ENCODE measurements around the gene SLC1A3. TPM values are rescaled to one million over a fixed set of nuclear protein-coding genes. Genes with fewer than 3 reads are reported as not detected.

The SLC1A3 gene
- total and polyA plus RNA-seq, 2 of the 4 experiments (the other 2 are of a cell fraction): 0.27 to 1.3 TPM

DNA sequence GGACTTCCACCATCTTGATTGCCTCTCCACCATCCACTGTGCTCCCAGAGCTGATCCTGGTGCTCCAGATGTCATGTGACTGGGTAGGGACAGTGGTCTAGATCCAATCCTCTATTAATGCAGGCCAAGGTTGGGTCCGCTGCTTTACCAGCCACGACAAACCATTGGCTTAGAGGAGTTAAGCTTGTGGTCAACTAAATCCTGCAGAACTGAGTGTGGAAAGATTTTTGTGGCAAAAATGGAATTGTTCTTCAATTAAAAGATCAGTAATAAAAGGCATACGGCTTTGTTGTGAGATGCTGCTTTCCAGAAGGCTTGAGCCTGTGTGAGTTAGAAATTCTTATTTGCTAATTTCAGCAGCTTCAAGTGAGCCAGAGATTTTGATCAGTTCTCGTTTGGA, 30.7 kb downstream of the SLC1A3 start:
- dilution Hi-C loops (cut with HindIII; ENCODE audit: low sequenced_read_pairs, unreplicated experiment) (no loop called here), in situ Hi-C loops (cut with MboI; ENCODE audit: low sequenced_read_pairs) (no loop called here)
- H2AK9ac ChIP-seq (replicated peaks; ENCODE audit: low read depth, low read length, poor library complexity): no peak overlapping the region

More for the DNA sequence above, 30.7 kb downstream of the SLC1A3 start:
- Histone ChIP-seq H3K27me3 (ENCODE audit: control insufficient read depth, insufficient read depth, low read length) (peaks cover 6% of the 10 kb centered on the region), H3K4me3 (ENCODE audit: insufficient read depth, low read depth, low read length) (no peak overlapping the region), H2BK120ac (ENCODE audit: low read depth, low read length) (no peak overlapping the region), H2BK5ac (ENCODE audit: low read depth, low read length, poor library complexity, severe bottlenecking) (no peak overlapping the region), H3K9ac (ENCODE audit: low read depth, low read length) (no peak overlapping the region), H3K9me1 (ENCODE audit: insufficient read depth, low read length) (no peaks in the 10 kb centered on the region), H3K14ac (replicated peaks; ENCODE audit: low read depth, low read length) (no peak overlapping the region), H4K8ac (ENCODE audit: low read depth in 2 of 2, low read length in 2 of 2) (no peak overlapping the region), H3K79me1 (ENCODE audit: low read depth in 1 of 2, low read length in 2 of 2) (no peaks in the 10 kb centered on the region), H2AK5ac (ENCODE audit: low read depth, low read length) (no peak overlapping the region), H4K91ac (ENCODE audit: insufficient read depth, low read depth, low read length) (no peak overlapping the region), H3K4me2 (ENCODE audit: low read depth, low read length) (no peak overlapping the region), H3K56ac (ENCODE audit: extremely low read depth, insufficient read depth, low read length) (no peak overlapping the region), H3K9me3 (ENCODE audit: control insufficient read depth, insufficient read depth, low read length) (no peaks in the 10 kb centered on the region), H3K36me3 (ENCODE audit: control insufficient read depth, insufficient read depth, low read length) (no peaks in the 10 kb centered on the region), H2BK15ac (ENCODE audit: low read depth, low read length) (no peak overlapping the region), H4K5ac (ENCODE audit: low read depth, low read length) (no peak overlapping the region), H2BK20ac (ENCODE audit: low read depth, low read length) (no peak overlapping the region), H3K4ac (ENCODE audit: low read depth, low read length) (no peak overlapping the region), H2AFZ (replicated peaks; ENCODE audit: low read length, poor library complexity) (no peak overlapping the region), H3K4me1 (ENCODE audit: control insufficient read depth, insufficient read depth, low read length) (no peaks in the 10 kb centered on the region), H3K18ac (ENCODE audit: low read depth, low read length) (no peak overlapping the region), H4K20me1 (ENCODE audit: insufficient read depth, low read length) (no peaks in the 10 kb centered on the region), H3K23ac (ENCODE audit: low read depth, low read length) (no peak overlapping the region), H3K27ac (ENCODE audit: insufficient read depth, low read length) (no peak overlapping the region)
- no TSS peak for BruUV-seq (replicated peaks)
- ChIA-PET CTCF (no interaction called here), POLR2A (ENCODE audit: unreplicated experiment) (no interaction called here)
- no peak for TF ChIP-seq MAFK (IDR thresholded peaks at IDR 0.05; ENCODE audit: low read depth, low read length)
- WGBS, 2 experiments (ENCODE audit: extremely low coverage in 2 of 2, insufficient read length in 1 of 2): no CpG with 5 or more reads among the region's 4 CpGs
- ATAC-seq (ENCODE audit: low read depth): no peak
- intact Hi-C loops (cut with micrococcal nuclease): no loop called here
- no peak for DNase-seq
